Sigmoid colon (tissue), 4 donors: Measurements from ENCODE around the gene BORCS8.

Source experiments
- EP300 ChIP-seq, 4 donors: sonication (generic); formaldehyde crosslinking; IDR thresholded peaks; one replicate each; pipeline ENCODE4 v1.6.1; 2017; ENCODE audit warnings: antibody characterized with exemption in 4 of 4
- TF ChIP-seq, protein P1 (sequence below), 4 experiments: fragments of 450-650 bp in 3 of 4; fragments of 200-600 bp in 1 of 4; IDR thresholded peaks; one replicate each; pipeline ENCODE4 v1.5.1; 2016 to 2019; ENCODE audit warnings: antibody characterized with exemption in 4 of 4, mild to moderate bottlenecking in 3 of 4, moderate library complexity in 2 of 4

DNA sequence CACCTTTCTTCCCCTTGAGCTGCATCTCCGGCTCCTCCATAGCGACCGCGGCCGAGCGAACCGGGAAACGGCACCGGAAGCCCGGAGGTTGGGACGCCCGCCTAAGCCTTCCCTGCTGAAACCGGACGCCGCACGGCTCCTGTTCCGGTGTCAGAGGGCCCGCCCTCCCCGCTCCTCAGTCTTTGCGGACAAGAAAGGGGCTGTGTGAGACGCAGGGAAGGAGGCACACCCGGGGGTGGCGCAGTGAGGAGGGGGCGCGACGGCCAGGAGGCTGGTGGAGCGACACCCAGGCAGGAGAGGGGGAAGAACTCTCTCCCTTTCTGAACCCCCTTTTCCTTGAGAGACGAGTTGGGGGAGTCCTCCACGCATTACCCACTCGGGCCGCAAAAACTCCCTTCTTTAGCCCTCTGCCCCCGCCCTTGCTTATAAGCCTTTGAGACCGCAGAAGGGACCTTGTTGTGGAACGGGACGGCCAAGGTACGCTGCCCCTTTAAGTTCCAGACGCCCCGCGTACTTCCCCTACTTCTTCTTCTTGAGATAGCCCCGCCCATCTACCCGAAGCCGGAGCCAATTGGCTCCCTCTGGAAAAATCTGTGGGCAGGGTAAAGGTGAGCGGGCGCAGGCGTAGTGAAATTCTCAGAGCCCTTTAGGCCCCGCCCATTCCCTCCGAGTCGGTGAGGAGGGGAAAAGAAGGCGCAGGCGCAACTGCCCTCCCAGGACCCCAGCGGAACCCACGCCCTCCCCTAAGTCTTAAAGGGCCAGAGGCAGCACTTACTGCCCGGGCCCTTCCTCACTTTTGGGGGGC, at the start of gene BORCS8, which contains the start of gene RFXANK:
- TF ChIP-seq, protein P1, sequence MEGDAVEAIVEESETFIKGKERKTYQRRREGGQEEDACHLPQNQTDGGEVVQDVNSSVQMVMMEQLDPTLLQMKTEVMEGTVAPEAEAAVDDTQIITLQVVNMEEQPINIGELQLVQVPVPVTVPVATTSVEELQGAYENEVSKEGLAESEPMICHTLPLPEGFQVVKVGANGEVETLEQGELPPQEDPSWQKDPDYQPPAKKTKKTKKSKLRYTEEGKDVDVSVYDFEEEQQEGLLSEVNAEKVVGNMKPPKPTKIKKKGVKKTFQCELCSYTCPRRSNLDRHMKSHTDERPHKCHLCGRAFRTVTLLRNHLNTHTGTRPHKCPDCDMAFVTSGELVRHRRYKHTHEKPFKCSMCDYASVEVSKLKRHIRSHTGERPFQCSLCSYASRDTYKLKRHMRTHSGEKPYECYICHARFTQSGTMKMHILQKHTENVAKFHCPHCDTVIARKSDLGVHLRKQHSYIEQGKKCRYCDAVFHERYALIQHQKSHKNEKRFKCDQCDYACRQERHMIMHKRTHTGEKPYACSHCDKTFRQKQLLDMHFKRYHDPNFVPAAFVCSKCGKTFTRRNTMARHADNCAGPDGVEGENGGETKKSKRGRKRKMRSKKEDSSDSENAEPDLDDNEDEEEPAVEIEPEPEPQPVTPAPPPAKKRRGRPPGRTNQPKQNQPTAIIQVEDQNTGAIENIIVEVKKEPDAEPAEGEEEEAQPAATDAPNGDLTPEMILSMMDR (IDR thresholded peaks at IDR 0.05): no peak
- no peak for TF ChIP-seq EP300 (IDR thresholded peaks at IDR 0.05)
